GM21528 (cell line): ENCODE results near the gene RAB29.
A peak's percentile ranks its signal among the peaks of the same experiment; 100 is the strongest.
"Not testable (repeated sequence)": the region's sequence is repeated elsewhere in the genome, so short reads cannot be mapped to it uniquely, and the experiment has no call there.

Experiments used
- ATAC-seq: cut with Tn5 transposase; IDR thresholded peaks from one replicate; pipeline ENCODE4 v1.9.1; 2021; ENCODE audit warnings: mild to moderate bottlenecking, moderate library complexity; ENCODE audit not compliant: unreplicated experiment, low FRiP score

RAB29 gene, protein sequence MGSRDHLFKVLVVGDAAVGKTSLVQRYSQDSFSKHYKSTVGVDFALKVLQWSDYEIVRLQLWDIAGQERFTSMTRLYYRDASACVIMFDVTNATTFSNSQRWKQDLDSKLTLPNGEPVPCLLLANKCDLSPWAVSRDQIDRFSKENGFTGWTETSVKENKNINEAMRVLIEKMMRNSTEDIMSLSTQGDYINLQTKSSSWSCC

DNA sequence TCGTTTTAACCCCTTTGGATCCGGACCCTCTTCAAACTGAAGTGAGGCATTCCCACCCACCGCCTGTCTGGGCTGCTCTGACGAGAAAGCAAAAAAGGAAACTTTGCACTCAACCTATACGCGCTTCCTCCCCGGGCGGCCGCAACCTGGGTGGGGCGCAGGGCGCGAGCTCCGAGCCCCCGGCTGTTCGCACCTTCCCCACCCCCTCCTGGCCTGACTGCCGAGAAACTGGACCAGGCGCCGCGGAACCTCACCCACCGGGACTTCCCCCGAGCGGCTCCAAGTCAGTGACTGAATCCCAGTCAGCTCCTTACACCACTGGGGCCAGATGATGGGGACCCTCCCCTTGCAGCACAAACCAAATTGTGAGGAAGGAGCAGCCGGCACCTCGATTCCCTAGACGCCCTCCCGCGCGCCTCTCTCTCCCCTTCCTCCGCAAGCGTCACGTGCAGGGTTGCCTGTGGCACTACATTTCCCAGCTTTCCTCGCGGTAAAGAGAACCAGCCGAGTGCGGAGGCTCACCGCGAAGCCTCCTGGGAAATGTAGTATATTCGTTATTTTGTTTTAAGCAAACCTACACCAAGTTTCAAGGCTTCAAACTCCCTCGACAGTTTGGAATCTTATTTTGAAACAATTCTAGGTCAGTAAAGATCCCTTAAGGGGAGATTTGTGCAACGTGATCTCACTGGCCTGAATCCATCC is at the start of gene RAB29:
TSS of gene RAB29 (minus strand) at position 468 of the 702 bp plus-strand sequence. CDS start 526 bp downstream, outside the sequence.
- ATAC-seq = peak; percentile 69

DNA sequence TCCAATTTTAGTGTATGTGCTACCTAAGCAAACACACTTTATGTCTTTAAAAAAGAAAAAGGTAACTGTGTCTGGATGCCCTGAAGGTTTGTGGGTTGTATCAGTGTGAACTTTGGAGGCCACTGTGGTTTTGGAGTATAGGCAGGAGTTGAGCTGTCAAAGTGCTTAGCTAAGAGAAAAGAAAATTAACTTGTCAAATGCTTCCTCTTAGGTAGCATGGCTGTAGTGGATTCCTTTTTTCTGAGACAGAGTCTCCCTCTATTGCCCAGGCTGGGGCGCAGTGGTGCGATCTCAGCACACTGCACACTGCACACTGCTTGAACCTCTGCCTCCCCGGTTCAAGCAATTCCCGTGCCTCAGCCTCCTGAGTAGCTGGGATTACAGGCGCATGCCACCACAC is 48.9 kb upstream of the RAB29 start:
- ATAC-seq = no peak

DNA sequence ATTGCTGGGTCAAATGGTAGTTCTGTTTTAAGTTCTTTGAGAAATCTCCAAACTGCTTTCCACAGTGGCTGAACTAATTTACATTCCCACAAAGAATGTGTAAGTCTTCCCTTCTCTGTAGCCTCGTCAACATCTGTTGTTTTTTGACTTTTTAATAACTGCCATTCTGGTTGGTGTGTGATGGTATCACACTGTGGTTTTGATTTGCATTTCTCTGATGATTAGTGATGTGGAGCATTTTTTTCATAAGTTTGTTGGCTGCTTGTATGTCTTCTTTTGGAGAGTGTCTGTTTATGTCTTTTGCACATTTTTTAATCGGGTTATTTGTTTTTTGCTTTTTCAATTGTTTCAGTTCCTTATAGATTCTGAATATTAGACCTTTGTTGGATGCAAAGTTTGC is 48.0 kb upstream of the RAB29 start:
- ATAC-seq = not testable (repeated sequence)

DNA sequence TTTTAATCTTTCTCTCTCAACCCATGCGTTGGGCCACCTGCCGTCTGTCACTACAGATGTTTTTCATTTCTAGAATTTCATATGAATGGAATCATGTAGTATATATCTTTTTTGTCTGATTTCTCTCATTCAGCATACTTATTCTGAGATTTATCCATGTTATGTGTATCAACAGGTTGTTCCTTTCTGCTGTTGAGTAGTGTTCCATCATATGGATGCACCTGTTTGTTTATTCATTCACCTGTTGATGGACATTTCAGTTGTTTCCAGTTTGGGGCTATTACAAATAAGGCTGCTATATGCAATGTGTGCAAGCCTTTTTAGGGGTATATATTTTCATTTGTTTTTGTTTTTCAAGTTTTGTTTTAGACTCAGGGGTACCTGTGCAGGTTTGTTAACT is 47.1 kb upstream of the RAB29 start:
- no peak for ATAC-seq

DNA sequence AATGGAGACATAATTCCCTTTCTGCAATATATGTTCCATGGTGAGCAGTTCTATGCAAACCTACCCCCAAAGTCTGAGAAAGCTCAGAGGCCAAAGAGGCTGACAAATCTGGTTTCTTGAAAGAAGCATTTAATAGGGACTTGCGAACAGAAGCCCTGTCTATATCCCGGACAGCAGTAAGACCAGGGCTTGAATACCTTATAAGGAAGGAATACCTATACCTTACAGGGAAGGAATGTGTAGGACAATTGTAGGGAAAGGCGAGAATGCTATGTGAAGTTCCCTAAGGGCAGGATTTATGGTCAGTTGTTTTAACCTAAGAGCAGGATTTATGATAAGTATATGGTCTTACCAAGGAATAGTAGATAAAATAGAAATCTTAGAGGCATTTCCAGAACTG is 42.7 kb upstream of the RAB29 start:
- ATAC-seq = no peak

DNA sequence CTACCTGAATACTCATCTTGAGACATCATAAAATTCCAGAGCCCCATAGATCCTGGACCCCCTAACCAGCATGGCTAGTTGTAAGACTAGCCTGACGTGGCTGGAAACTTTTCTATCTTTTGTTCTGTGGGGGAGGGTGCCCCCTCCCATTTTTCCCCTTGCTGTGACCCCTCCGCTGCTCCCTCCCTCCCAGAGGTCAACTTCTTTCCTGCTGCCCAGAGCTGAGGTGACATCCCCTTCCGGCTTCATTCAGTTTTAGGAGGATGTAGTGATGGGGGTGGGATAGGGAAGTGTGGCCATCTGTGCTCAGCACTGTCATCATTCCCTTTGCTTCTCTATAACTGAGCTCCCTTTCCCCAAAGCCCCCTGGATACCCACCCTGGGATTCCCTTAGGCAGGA is 42.1 kb upstream of the RAB29 start:
- ATAC-seq = no peak

DNA sequence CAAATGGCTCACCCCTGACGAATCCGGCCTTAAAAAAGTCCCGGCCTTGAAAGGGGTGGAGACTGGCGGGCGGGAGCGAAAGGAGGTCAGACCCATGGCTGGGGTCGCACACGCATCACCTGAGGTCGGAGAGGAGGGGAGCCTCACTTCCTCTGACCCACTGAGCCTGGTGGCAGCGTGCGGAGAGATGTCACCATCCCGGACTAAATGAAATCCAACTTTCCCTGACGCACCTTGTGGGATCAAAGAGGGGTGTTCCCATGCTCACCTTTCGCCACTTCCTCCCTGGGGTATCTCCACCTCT is 38.4 kb upstream of the RAB29 start:
- no peak for ATAC-seq

DNA sequence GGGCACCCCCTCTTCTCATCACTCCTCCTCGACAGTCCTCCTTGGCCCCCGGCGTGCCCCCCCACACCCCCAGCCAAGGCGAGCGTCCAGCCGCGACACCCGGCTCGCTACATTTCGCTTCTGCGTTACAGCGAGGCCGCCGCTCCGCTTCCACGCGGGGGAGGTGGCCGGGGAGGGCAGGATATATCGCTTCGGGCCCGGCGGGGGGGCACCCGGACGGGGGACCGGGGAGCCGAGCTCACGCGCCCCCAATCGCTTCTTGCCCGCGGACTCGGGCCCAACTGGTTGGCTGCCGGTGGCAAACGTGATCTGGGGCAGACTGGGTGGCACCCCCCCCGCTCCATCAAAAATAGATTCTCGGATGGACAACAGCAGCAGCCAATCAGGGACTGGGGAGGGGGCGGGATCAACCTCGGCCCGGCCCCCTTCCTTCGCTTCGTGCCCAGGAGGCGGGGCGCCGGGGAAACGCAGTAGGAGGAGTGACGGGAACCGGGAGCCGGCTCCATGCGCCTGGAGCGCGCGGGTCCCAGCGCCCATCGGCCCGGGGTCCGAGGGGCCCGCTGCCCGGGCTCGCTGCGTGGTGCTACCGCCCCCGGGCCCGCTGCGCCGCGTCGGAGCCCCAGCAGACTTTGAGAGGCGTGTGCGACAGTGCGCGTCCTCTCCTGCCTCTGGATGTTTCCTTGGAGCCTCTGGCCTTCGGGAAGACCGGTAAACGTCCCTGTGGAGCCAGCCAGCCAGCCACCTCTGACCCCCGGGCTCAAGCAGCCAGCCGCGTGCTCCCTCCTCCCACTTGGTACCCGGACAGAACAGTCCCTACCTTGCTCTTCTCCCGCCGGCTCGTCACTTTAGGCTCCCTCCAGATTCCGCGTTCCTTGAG is 37.8 kb upstream of the RAB29 start, which contains the start of gene SLC41A1:
TSS of gene SLC41A1 (minus strand) at position 321 of the 877 bp plus-strand sequence. CDS start 2,757 bp downstream, outside the sequence.
- ATAC-seq = peak; percentile 79

DNA sequence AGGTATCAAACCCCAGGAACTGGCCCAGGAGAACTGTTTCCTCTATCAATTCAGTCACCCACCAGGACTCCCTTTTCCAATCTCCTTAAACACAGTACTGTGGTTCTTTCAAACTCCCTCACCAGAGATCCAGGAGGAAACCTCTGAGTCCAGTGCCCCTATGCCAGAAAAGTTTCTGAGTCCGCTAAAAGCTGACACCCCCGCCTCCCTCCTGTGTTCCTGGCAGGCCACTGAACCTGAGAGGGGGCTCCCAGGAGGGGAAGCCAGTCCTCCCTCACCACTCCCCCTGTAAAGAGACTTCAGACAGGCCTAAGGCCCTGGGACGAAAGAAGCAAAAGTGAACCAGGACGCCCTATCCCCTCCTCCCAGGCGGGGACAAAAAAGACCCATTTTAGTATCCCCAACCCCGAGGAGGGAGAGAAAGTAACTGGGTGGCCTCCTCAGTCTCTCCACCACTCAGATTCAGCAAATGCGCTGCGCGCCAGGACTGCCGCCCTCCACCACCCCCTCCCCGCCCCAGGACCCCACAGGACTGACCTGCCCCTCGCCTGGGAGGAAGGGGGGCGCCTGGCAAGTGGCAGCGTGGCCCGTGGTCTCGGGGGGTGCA is 37.1 kb upstream of the RAB29 start:
- ATAC-seq = no peak

DNA sequence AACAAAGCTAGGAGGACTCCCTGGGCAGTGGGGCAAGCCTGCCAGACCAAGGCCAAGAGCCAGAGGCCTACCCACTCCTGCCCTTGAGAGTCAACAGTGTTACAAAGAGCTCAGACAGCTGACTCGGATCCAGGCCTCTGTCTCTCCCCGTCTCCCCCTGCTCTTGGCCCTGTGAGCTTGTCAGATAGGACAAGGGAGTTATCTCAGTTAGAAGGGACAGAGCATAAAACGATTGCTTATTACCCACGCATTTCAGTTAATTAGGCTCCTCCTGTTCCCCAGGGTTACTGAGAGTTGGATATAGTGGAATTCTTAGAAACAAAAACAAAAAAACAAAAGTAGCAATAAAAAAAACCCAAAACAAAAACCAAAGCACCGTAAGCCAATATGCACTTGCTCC is 36.4 kb upstream of the RAB29 start:
- no peak for ATAC-seq

DNA sequence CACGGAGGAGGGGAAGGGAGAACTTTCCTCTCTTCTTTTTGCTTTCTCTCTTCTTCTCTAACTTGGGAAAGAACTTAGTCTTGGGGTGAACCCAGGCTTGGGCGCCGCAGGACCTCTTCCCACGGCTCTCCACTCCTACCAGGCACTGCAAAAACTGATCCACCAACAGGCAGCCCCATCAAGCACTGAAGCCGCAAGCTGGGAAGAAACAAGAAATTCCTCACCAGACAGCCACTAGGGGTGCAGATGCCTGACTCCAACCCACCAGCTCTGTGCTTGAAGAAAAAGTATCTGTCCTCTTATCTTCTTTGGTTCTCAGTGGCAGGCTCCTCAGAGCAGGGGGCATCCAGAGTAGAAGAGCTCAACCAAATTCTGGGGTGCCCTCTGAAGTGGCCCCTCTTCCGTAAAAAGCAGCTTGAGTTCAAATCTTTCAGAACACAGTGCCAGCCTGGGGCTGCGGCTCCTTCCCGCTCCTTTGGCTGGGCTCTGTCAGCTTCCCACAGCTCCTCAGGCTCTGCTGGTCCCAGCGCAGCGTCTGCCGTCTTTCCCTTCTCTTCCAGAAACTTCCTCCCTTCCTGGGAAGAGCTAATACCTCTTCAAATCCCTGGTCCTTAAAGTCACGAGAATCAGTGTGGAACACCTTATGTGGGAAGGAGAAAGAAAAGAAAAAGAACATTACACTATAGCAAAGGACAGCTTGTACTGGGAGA is 35.3 kb upstream of the RAB29 start:
- no peak for ATAC-seq

DNA sequence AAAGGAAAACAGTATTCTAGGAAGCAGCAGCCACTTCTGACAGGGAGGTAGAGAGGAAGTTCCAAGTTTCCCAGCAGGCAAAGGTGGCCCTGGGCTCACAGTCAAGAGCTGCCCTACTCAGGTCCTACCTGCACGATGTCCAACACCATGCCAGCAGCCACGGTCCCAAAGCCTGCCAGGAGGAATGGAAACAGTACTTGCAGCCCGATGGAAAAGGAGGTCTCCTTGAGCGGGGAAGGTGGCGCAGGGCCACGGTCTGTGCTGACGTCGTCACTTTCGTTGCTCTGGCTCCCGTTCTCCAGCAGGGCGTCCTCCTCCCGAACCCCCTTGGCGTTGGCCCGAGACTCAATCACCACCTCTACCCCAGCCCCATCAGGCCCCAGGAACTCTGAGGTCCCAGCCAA is 34.7 kb upstream of the RAB29 start:
- ATAC-seq = no peak

DNA sequence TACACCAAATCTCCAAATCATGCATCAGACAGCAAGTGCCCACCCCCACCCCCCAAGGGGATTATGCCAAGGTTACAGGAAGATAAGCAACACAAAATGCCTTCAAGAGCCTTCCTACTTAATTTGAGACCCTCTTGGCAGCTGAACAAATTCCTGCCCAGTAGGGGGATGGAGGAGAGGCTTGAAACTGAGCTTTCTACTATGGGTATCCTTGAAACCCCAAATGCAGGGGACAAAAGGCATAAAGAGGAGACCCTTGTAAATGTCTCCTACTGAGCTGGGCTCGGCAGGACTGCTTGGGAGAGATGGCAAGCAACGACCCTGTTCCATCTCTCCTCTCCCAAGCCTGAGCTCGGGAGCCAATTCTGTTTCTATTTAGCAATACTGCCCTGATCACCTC is 34.2 kb upstream of the RAB29 start:
- ATAC-seq = no peak

DNA sequence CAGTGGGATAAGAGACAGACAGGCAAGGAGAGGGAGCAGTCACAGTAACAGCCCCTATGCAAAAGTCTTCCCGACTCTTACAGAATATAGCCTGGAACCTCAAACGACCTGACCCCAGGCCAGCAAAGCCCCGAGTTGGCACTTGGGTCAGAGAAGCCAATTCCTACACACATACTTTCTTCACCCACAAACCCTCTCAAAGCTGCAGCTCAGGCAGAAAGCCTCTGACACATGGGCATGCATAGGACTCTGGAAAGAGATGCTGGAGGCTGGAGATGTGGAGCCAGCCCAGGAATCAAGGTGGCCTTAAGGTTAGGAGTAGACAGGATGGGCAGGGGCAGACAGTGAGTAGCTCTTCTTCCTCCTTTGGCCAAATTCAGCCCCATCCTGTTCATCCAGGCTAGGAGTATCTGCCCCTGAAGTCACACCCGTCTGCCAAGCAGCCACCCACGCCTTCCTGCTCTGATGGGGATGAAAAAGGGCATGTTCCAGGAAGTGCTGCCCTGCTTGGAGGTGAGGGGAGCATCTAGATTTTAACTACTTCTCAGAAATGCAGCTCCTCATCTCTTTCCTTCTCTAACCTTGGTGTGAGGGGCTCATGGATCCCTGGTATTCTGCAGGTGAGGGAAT is 29.9 kb upstream of the RAB29 start:
- ATAC-seq = no peak

DNA sequence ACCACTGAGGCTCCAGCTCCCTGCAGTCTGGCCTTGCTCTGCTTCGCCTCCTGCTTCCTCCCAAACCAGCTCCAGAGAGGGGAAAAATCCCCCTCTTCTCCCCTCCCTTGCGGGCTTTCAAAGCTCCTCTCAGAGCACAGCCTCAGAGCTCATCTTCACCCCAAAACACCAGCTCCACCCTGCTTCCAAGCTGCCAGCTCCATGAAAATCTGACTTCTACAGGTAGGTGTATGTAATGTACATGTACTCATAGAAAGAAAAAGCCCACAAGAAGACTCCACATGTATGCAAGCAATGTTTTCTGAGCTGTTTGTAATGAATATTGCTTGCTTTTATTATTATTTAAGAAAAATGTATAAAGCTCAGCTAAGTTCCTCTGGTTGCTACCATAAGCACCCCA is 29.3 kb upstream of the RAB29 start:
- no peak for ATAC-seq

DNA sequence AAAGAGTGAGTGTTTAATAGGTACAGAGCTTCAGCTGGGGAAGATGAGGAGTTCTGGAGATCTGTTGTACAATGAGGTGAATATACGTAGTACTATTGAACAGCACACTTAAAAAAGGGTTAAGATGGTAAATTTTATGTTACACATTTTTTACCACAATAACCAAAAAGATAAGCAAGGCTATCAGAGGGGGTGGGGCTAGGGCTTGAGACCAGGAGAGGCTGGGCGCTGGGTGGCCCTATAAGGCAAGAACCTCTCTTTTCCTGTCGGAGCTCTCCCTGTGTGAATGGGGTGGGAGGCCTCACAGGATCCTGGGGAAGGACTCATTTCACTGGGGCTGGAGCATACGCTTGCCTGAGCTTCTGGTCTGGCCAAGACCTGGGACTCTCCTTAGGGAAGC is 28.7 kb upstream of the RAB29 start:
- no peak for ATAC-seq

DNA sequence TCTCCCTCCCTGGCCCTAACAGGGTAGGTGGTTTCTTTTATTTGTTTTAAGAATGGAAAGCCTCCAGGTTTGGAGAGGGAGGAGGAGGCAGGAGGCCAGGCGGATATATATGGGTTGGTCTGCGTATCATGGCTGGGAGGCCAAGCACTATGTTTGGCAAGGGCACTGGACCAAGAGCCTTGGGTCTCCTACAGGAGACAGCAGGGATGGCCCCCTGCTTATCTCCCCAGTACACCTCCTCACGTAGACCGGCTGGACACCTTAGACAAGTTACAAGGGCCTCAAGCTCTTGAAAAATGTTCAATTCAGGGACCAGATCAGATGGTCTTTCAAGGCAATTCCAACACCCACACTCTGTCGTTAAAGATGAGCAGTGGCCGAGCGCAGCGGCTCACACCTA is 26.8 kb upstream of the RAB29 start:
- no peak for ATAC-seq

DNA sequence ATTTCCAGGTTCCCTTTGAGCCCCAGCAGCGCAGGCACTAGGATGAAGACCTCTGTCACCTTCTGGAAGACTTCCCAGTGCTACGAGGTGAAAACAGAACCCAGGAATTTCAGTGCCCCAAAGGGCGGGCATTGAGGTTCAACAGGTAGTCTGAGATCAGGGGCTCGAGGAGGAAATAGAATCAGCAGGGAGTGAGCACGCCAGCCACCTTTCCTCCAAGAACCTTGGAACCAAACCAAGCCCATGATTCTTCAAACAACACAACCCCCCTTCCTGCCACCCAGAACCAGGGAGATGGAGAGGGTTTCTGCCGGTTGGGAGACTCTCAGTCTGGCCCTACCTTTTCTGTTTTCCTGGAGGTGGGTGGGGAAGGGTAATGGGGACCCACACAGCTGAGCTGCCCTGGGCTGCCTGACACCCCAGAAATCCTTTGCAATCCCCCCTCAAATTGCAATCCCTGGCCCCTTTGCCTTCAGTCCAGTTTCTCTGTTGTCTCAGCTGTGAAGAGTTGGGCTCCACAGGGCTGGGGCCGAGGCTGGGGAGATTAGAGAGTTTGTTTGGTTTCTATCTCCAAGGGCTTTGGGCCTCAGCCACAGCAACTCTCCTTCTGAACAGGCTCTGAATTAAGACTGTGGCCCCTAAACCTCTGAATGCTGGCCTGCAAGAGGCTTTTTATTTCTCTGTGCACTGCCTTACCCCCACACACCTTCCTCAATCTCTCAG is 25.9 kb upstream of the RAB29 start:
- ATAC-seq = no peak

DNA sequence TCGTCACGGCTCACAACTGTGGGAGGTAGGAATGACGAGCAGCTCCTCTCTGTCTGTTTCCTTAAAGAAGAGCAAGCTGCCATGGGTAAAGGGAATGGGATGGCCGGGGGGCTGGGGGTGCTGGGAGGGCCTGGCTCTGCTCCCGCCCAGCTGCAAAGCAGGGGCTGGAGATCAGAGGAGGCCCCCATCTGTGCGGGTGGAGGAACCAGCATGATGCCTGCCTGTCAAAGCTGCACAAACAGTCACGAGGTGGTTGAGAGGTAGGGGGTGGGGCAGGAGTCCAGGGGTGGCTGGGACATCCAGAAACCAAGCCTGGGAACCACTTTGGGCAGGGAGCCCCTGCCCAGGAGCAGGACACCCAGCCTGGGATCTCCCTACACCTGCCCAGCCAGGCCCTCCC is 25.1 kb upstream of the RAB29 start:
- ATAC-seq = no peak
